Sigmoid colon (tissue), 7 donors: ENCODE measurements around the gene MXRA5. TPM values are rescaled to one million over a fixed set of nuclear protein-coding genes. Genes with fewer than 3 reads are reported as not detected.

Source experiments
- DNase-seq: peaks from one replicate; pipeline ENCODE4 v3.0.0-alpha.2; 2019
- H3K27ac ChIP-seq, 4 donors: fragments of 200-600 bp; sonication (generic); one replicate each; pipeline ENCODE4 v1.5.1; 2016 to 2019; ENCODE audit warnings: mild to moderate bottlenecking in 1 of 4
- H3K27me3 ChIP-seq, 3 donors: fragments of 200-600 bp; sonication (generic); one replicate each; pipeline ENCODE4 v1.5.1; 2019; ENCODE audit warnings: mild to moderate bottlenecking in 1 of 3
- H3K36me3 ChIP-seq, 4 donors: fragments of 200-600 bp; sonication (generic); one replicate each; pipeline ENCODE4 v1.5.1; 2016 to 2019
- H3K4me1 ChIP-seq, 4 donors: fragments of 200-600 bp; sonication (generic); one replicate each; pipeline ENCODE4 v1.5.1; 2017 to 2019
- H3K4me3 ChIP-seq, 4 donors: fragments of 200-600 bp; sonication (generic); one replicate each; pipeline ENCODE4 v1.5.1; 2017 to 2019; ENCODE audit warnings: mild to moderate bottlenecking in 2 of 4, moderate library complexity in 1 of 4
- H3K9me3 ChIP-seq, 4 donors: fragments of 200-600 bp in 3 of 4; sonication (generic) in 3 of 4; one replicate each; pipeline versions ENCODE4 v1.5.1 to v1.6.1; 2013 to 2019
- EP300 ChIP-seq, 4 donors: sonication (generic); formaldehyde crosslinking; IDR thresholded peaks; one replicate each; pipeline ENCODE4 v1.6.1; 2017; ENCODE audit warnings: antibody characterized with exemption in 4 of 4
- POLR2A ChIP-seq, 2 donors: fragments of 450-650 bp; IDR thresholded peaks; one replicate each; pipeline ENCODE4 v1.6.1; 2016; ENCODE audit warnings: antibody characterized with exemption in 2 of 2, mild to moderate bottlenecking in 2 of 2, moderate library complexity in 2 of 2
- POLR2AphosphoS5 ChIP-seq, 4 donors: sonication (generic); formaldehyde crosslinking; IDR thresholded peaks; one replicate each; pipeline ENCODE4 v1.6.1; 2017; ENCODE audit warnings: antibody characterized with exemption in 4 of 4
- WGBS, 2 donors: extraction: QIAGEN DNeasy Blood & Tissue Kit; methylation state at CpG; one replicate each; pipeline ENCODE4 v1.1.7; 2013; 5-methylcytosine and 5-hydroxymethylcytosine counted together
- intact Hi-C: fragments of 100-400 bp; cut with DNase I; formaldehyde crosslinking; loops from one replicate; pipeline ENCODE4 v1.15.1; 2023
- polyA plus RNA-seq, 3 donors: library from polyadenylated mRNA; stranded (reverse); fragments of 200-250 nt; gene quantifications; one replicate each; pipeline ENCODE4 v1.2.3, GENCODE V29; 2013
- total RNA-seq, 4 donors: library from RNA; depleted of rRNA; stranded (reverse); fragments of >200 nt; gene quantifications; one replicate each; pipeline ENCODE4 v1.1.0, GENCODE V29; 2016
- TF ChIP-seq, protein P1 (sequence below), 4 experiments: fragments of 450-650 bp in 3 of 4; fragments of 200-600 bp in 1 of 4; IDR thresholded peaks; one replicate each; pipeline ENCODE4 v1.5.1; 2016 to 2019; ENCODE audit warnings: antibody characterized with exemption in 4 of 4, mild to moderate bottlenecking in 3 of 4, moderate library complexity in 2 of 4
- donor health status: healthy with polysubstance abuse.
- donor health status: Bipolar disorder and iron deficiency.
- donor health status: healthy.

The MXRA5 gene
- total and polyA plus RNA-seq, 7 donors: 0.23 to 8.0 (median 5.6) TPM; not detected in 1

GRCh38 chrX:3263681-3264126, 82.7 kb downstream of the MXRA5 start:
- Histone ChIP-seq H3K4me1 (no peaks in the 10 kb centered on the region), H3K27me3 (no peaks in the 10 kb centered on the region), H3K4me3 (no peak overlapping the region), H3K36me3 (no peaks in the 10 kb centered on the region), H3K9me3 (no peaks in the 10 kb centered on the region), H3K27ac (peak overlapping the region in 1 of 4 donors; percentile 49)
- WGBS, 2 donors: 41 to 57% methylated on average over 2 of the region's 2 CpGs
- intact Hi-C loops: no loop called here
- no peak for DNase-seq
- TF ChIP-seq POLR2A (IDR thresholded peaks at IDR 0.05) (no peak), POLR2AphosphoS5 (IDR thresholded peaks at IDR 0.05) (no peak), EP300 (IDR thresholded peaks at IDR 0.05) (no peak)
- TF ChIP-seq, protein P1, sequence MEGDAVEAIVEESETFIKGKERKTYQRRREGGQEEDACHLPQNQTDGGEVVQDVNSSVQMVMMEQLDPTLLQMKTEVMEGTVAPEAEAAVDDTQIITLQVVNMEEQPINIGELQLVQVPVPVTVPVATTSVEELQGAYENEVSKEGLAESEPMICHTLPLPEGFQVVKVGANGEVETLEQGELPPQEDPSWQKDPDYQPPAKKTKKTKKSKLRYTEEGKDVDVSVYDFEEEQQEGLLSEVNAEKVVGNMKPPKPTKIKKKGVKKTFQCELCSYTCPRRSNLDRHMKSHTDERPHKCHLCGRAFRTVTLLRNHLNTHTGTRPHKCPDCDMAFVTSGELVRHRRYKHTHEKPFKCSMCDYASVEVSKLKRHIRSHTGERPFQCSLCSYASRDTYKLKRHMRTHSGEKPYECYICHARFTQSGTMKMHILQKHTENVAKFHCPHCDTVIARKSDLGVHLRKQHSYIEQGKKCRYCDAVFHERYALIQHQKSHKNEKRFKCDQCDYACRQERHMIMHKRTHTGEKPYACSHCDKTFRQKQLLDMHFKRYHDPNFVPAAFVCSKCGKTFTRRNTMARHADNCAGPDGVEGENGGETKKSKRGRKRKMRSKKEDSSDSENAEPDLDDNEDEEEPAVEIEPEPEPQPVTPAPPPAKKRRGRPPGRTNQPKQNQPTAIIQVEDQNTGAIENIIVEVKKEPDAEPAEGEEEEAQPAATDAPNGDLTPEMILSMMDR (IDR thresholded peaks at IDR 0.05): no peak

DNA sequence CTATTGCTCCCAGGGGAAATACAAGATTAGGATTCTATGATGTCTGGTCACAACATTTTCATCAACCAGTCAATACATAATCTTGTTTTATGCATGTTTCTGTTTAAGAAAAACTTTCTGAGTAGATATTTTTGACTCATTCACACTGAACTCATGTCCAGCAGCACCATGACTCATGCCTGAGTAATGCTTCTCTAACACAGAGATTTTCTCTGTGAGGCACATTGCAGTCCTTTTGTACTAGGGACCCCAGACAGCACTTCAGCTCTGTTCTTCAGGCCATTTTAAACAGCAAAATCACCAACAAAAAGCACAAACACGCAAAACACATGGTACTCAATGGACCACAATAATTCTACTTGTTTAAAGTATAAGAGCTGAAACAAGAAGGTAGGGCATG, 83.6 kb downstream of the MXRA5 start:
- no peak for DNase-seq
- Histone ChIP-seq H3K4me1 (no peaks in the 10 kb centered on the region), H3K36me3 (no peaks in the 10 kb centered on the region), H3K27ac (peak overlapping the region in 1 of 4 donors; percentile 49), H3K27me3 (no peaks in the 10 kb centered on the region), H3K4me3 (no peak overlapping the region), H3K9me3 (no peaks in the 10 kb centered on the region)
- TF ChIP-seq EP300 (IDR thresholded peaks at IDR 0.05) (no peak), POLR2AphosphoS5 (IDR thresholded peaks at IDR 0.05) (no peak), POLR2A (IDR thresholded peaks at IDR 0.05) (no peak)
- TF ChIP-seq, protein P1 (IDR thresholded peaks at IDR 0.05): no peak
- intact Hi-C loops: no loop called here
- WGBS, 2 donors: 71 to 77% methylated on average over 1 of the region's 1 CpG
